HUES6 (cell line): Measurements from ENCODE around the gene TSPAN4.

Experiments used
- H3K27ac ChIP-seq: 2 replicates; pipeline ENCODE4 v1.7.0; 2013; ENCODE audit warnings: low read depth, mild to moderate bottlenecking, low read length, inconsistent platforms
- H3K27me3 ChIP-seq: 2 replicates; pipeline ENCODE4 v1.6.1; 2013; ENCODE audit warnings: low read length; ENCODE audit not compliant: control insufficient read depth, insufficient read depth
- H3K36me3 ChIP-seq: 2 replicates; pipeline ENCODE4 v1.6.1; 2013; ENCODE audit warnings: low read length; ENCODE audit not compliant: control insufficient read depth, insufficient read depth
- H3K4me1 ChIP-seq: 2 replicates; pipeline ENCODE4 v1.6.1; 2013; ENCODE audit warnings: low read length; ENCODE audit not compliant: control insufficient read depth, insufficient read depth
- H3K4me3 ChIP-seq: 2 replicates; pipeline ENCODE4 v1.5.1; 2013; ENCODE audit warnings: low read depth, low read length
- H3K9ac ChIP-seq: one replicate; pipeline ENCODE4 v1.6.1; 2013; ENCODE audit warnings: mild to moderate bottlenecking, low read length
- H3K9me3 ChIP-seq: 2 replicates; pipeline ENCODE4 v1.6.1; 2013; ENCODE audit warnings: low read depth, low read length; ENCODE audit not compliant: control insufficient read depth, insufficient read depth

TSPAN4 gene

GRCh38 chr11:911031-911889 is 68.6 kb downstream of the TSPAN4 start:
- peaks cover 11% of the 10 kb centered on the region for H3K4me1 ChIP-seq
- peak overlapping the region; percentile 94 for H3K27ac ChIP-seq
- no peaks in the 10 kb centered on the region for H3K9me3 ChIP-seq
- no peaks in the 10 kb centered on the region for H3K27me3 ChIP-seq
- H3K36me3 ChIP-seq = peaks cover 17% of the 10 kb centered on the region
- peak overlapping the region; percentile 95 for H3K4me3 ChIP-seq
- peak overlapping the region; percentile 94 for H3K9ac ChIP-seq

DNA sequence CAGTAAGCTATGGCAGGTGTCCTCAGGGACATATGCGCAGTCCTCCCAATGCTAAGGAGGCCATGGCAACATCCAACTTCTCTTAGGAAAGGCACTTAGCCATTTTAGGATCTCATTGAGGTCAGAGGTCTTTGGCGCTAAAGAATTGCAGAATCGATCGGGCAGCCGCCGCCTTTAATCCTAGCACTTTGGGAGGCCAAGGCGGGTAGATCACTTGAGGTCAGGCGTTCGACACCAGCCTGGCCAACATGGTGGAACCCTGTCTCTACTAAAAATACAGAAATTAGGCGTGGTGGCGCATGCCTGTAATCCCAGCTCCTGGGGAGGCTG is 69.2 kb downstream of the TSPAN4 start:
- Histone ChIP-seq H3K9me3 (no peaks in the 10 kb centered on the region), H3K36me3 (peaks cover 13% of the 10 kb centered on the region), H3K27ac (0 out of 2 replicates have a peak overlapping the region, but pooled peaks have one; percentile 94), H3K4me1 (peaks cover 11% of the 10 kb centered on the region), H3K27me3 (no peaks in the 10 kb centered on the region), H3K9ac (peak overlapping the region; percentile 94), H3K4me3 (peak overlapping the region; percentile 95)

- Histone ChIP-seq H3K9ac (no peak overlapping the region), H3K27ac (no peak overlapping the region), H3K4me3 (no peak overlapping the region), H3K27me3 (no peaks in the 10 kb centered on the region), H3K4me1 (peaks cover 11% of the 10 kb centered on the region), H3K9me3 (no peaks in the 10 kb centered on the region), H3K36me3 (peaks cover 11% of the 10 kb centered on the region)
These were observed 69.6 kb downstream of the TSPAN4 start for GRCh38 chr11:912266-912665.

DNA sequence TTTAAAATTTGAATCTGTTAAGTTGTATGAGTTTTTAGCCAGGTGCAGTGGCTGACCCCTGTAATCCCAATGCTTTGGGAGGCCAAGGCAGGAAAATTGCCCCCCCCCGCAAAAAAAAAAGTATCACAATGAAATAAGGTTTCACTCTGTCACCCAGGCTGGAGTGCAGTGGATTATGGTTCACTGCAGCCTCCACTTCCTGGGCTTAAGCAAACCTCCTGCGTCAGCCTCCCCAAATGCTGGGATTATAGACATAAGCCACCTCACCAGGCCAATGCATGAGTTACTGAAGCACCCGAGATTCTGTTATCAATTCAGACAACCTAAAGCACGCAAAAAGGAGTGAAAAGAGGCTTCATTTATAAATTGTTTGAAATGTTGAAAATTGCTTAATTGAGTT is 70.4 kb downstream of the TSPAN4 start:
- no peak overlapping the region for H3K4me3 ChIP-seq
- peaks cover 11% of the 10 kb centered on the region for H3K4me1 ChIP-seq
- no peaks in the 10 kb centered on the region for H3K27me3 ChIP-seq
- H3K36me3 ChIP-seq = peaks cover 5% of the 10 kb centered on the region; the same call in 1 of the 2 replicates
- no peak overlapping the region for H3K27ac ChIP-seq
- no peak overlapping the region for H3K9ac ChIP-seq
- H3K9me3 ChIP-seq = no peaks in the 10 kb centered on the region

DNA sequence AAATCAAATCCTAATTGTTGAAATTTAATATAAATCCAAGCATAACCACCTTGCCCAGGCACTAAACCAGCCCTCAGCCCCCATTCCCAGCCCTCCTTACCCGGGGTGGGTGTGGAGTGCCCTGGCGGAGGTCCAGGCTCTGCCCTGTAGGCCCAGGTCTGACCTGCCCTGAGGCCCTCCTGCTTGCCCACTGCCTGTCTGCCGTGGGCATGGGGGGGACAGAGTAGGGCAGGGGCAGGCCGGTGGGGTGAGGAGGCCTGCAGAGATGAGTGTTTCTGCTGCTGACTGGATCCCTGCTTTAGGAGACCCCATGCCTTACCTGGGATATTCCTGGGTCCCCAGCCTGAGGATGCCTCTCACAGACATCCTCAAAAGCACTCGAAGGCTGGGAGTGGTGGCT is 71.6 kb downstream of the TSPAN4 start:
- Histone ChIP-seq H3K27ac (no peak overlapping the region), H3K4me1 (peaks cover 11% of the 10 kb centered on the region)

DNA sequence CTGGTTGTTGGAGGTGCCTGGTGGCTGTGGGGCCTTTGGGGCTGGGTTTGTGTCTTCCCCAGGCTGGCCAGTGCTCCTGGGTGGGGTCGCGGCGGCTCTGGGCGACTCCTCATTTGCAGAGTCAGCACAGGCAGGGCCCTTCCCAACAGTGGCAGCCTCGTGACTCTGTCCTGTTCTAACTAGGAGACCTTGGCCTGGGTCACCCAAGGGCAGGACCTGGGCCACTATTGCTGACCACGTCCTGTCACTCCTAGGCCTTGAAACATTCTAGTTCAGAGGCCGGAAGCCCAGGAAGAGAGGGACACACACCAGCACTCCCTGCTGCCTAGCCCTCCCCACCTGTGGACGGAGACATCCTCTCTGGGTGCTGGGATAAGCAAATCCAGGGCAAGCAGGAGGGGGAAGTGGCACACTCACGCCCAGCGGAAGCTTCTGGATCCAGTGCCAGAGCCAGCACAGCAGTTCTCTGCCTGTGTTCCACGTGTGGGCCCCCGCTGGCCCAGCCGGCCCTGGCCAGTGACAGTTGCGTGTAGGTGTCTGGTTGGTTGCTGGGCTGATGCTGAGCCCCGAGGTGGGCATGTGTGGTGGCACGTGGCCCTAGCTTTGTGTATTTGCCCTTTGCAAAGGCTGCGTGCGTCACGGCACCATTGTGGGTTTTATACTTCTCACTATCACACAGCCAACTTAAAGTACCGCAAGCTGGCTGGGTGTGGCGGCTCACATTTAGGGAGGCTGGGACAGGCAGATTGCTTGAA is 72.3 kb downstream of the TSPAN4 start:
- no peak overlapping the region for H3K9ac ChIP-seq
- H3K4me1 ChIP-seq = peaks cover 7% of the 10 kb centered on the region

More for the DNA sequence above, 71.6 kb downstream of the TSPAN4 start:
- no peak overlapping the region for H3K4me3 ChIP-seq
- peaks cover 4% of the 10 kb centered on the region; the same call in 1 of the 2 replicates for H3K36me3 ChIP-seq
- H3K9ac ChIP-seq = no peak overlapping the region
- H3K27me3 ChIP-seq = no peaks in the 10 kb centered on the region
- H3K9me3 ChIP-seq = no peaks in the 10 kb centered on the region

More for the DNA sequence above, 72.3 kb downstream of the TSPAN4 start:
- H3K27ac ChIP-seq = no peak overlapping the region
- H3K36me3 ChIP-seq = no peaks in the 10 kb centered on the region
- H3K27me3 ChIP-seq = no peaks in the 10 kb centered on the region
- no peaks in the 10 kb centered on the region for H3K9me3 ChIP-seq
- no peak overlapping the region for H3K4me3 ChIP-seq
